PC-3 (cell line): ENCODE data around the gene TRAF3IP3.

Experiments used
- EZH2 ChIP-seq: fragments of 300-600 bp; sonication (generic); IDR thresholded peaks from one replicate; pipeline ENCODE4 v1.6.1; 2017; ENCODE audit warnings: antibody characterized with exemption, mild to moderate bottlenecking, low read length; ENCODE audit not compliant: unreplicated experiment
- TF ChIP-seq, protein P1 (sequence below): fragments of 300-600 bp; sonication (generic); conservative IDR thresholded peaks from 2 replicates; pipeline ENCODE4 v1.5.1; 2017; ENCODE audit warnings: antibody characterized with exemption, low read depth, mild to moderate bottlenecking, low read length

GRCh38 chr1:209808059-209808581, 52.3 kb downstream of the TRAF3IP3 start:
- TF ChIP-seq, protein P1, sequence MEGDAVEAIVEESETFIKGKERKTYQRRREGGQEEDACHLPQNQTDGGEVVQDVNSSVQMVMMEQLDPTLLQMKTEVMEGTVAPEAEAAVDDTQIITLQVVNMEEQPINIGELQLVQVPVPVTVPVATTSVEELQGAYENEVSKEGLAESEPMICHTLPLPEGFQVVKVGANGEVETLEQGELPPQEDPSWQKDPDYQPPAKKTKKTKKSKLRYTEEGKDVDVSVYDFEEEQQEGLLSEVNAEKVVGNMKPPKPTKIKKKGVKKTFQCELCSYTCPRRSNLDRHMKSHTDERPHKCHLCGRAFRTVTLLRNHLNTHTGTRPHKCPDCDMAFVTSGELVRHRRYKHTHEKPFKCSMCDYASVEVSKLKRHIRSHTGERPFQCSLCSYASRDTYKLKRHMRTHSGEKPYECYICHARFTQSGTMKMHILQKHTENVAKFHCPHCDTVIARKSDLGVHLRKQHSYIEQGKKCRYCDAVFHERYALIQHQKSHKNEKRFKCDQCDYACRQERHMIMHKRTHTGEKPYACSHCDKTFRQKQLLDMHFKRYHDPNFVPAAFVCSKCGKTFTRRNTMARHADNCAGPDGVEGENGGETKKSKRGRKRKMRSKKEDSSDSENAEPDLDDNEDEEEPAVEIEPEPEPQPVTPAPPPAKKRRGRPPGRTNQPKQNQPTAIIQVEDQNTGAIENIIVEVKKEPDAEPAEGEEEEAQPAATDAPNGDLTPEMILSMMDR: no peak
- no peak for TF ChIP-seq EZH2
